IMR-90 (cell line): ENCODE measurements around the gene NTM. TPM values are rescaled to one million over a fixed set of nuclear protein-coding genes. Genes with fewer than 3 reads are reported as not detected.

ENCODE experiments used
- ATAC-seq: fragments of 200-7000 bp; cut with Tn5 transposase; 2 replicates; pipeline ENCODE4 v1.9.1; 2020; ENCODE audit warnings: low read depth, mild to moderate bottlenecking, moderate library complexity
- BruUV-seq: library from RNA; stranded (reverse); fragments of 400-500 nt; replicated peaks from 2 replicates; lab custom pipeline; 2021; lab: Mats Ljungman, UMichigan
- CTCF ChIA-PET: fragments of 300-600 bp; formaldehyde crosslinking; extraction: SDS; loops from one replicate; lab custom pipeline; 2021; ENCODE audit warnings: antibody characterized with exemption; lab: Yijun Ruan, JAX
- POLR2A ChIA-PET: fragments of 300-600 bp; sonication (Branson Sonifier 250); formaldehyde crosslinking; loops from one replicate; lab custom pipeline; 2022; ENCODE audit warnings: antibody characterized with exemption; ENCODE audit not compliant: unreplicated experiment; lab: Charles Lee
- DNase-seq: peaks from one replicate; pipeline ENCODE4 v3.0.0; 2013
- H2AFZ ChIP-seq: replicated peaks from 2 replicates; pipeline ENCODE3; 2013; ENCODE audit warnings: low read length, mild to moderate bottlenecking; ENCODE audit not compliant: poor library complexity
- H2AK5ac ChIP-seq: 2 replicates; pipeline ENCODE4 v1.6.1; 2013; ENCODE audit warnings: low read depth, low read length, inconsistent platforms
- H2AK9ac ChIP-seq: replicated peaks from 2 replicates; pipeline ENCODE3; 2013; ENCODE audit warnings: mild to moderate bottlenecking, low read depth, low read length, moderate library complexity; ENCODE audit not compliant: poor library complexity
- H2BK120ac ChIP-seq: 2 replicates; pipeline ENCODE4 v1.6.1; 2013; ENCODE audit warnings: low read depth, low read length, inconsistent platforms
- H2BK15ac ChIP-seq: 3 replicates; pipeline ENCODE4 v1.6.1; 2013; ENCODE audit warnings: low read depth, low read length, inconsistent platforms
- H2BK20ac ChIP-seq: 2 replicates; pipeline ENCODE4 v1.6.1; 2013; ENCODE audit warnings: low read depth, mild to moderate bottlenecking, inconsistent platforms, low read length, moderate library complexity
- H2BK5ac ChIP-seq: 2 replicates; pipeline ENCODE4 v1.6.1; 2013; ENCODE audit warnings: mild to moderate bottlenecking, low read depth, low read length, inconsistent platforms; ENCODE audit not compliant: poor library complexity, severe bottlenecking
- H3K14ac ChIP-seq: replicated peaks from 2 replicates; pipeline ENCODE4 v1.6.1; 2013; ENCODE audit warnings: low read depth, low read length, inconsistent platforms
- H3K18ac ChIP-seq: 2 replicates; pipeline ENCODE4 v1.6.1; 2013; ENCODE audit warnings: low read depth, low read length, control low read depth
- H3K23ac ChIP-seq: 2 replicates; pipeline ENCODE4 v1.6.1; 2013; ENCODE audit warnings: low read depth, low read length, inconsistent platforms
- H3K27ac ChIP-seq: 2 replicates; pipeline ENCODE4 v1.5.1; 2013; ENCODE audit warnings: mild to moderate bottlenecking, control low read depth, low read length; ENCODE audit not compliant: insufficient read depth
- H3K27me3 ChIP-seq: 2 replicates; pipeline ENCODE4 v1.6.1; 2013; ENCODE audit warnings: low read length; ENCODE audit not compliant: control insufficient read depth, insufficient read depth
- H3K36me3 ChIP-seq: 2 replicates; pipeline ENCODE4 v1.6.1; 2013; ENCODE audit warnings: low read length, mixed read lengths; ENCODE audit not compliant: control insufficient read depth, insufficient read depth
- H3K4ac ChIP-seq: 2 replicates; pipeline ENCODE4 v1.6.1; 2013; ENCODE audit warnings: low read depth, low read length, inconsistent platforms
- H3K4me1 ChIP-seq: 2 replicates; pipeline ENCODE4 v1.6.1; 2013; ENCODE audit warnings: low read length, mixed read lengths; ENCODE audit not compliant: control insufficient read depth, insufficient read depth
- H3K4me2 ChIP-seq: 2 replicates; pipeline ENCODE4 v1.6.1; 2013; ENCODE audit warnings: low read depth, mild to moderate bottlenecking, control low read depth, low read length, moderate library complexity
- H3K4me3 ChIP-seq: 2 replicates; pipeline ENCODE4 v1.5.1; 2013; ENCODE audit warnings: low read depth, mild to moderate bottlenecking, control low read depth, low read length, moderate library complexity; ENCODE audit not compliant: insufficient read depth
- H3K56ac ChIP-seq: 2 replicates; pipeline ENCODE4 v1.6.1; 2013; ENCODE audit warnings: low read length, inconsistent platforms; ENCODE audit not compliant: insufficient read depth; ENCODE audit errors: extremely low read depth
- H3K79me1 ChIP-seq, 2 experiments: 2 replicates each; pipeline ENCODE4 v1.6.1; 2013; ENCODE audit warnings: low read length in 2 of 2, inconsistent platforms in 1 of 2, low read depth in 1 of 2
- H3K9ac ChIP-seq: 2 replicates; pipeline ENCODE4 v1.6.1; 2013; ENCODE audit warnings: low read depth, low read length, control low read depth
- H3K9me1 ChIP-seq: 2 replicates; pipeline ENCODE4 v1.6.1; 2013; ENCODE audit warnings: low read length, inconsistent platforms; ENCODE audit not compliant: insufficient read depth
- H3K9me3 ChIP-seq: 2 replicates; pipeline ENCODE4 v1.6.1; 2013; ENCODE audit warnings: low read length; ENCODE audit not compliant: control insufficient read depth, insufficient read depth
- H4K20me1 ChIP-seq: 2 replicates; pipeline ENCODE4 v1.6.1; 2013; ENCODE audit warnings: low read length, inconsistent platforms; ENCODE audit not compliant: insufficient read depth
- H4K5ac ChIP-seq: 2 replicates; pipeline ENCODE4 v1.6.1; 2013; ENCODE audit warnings: mild to moderate bottlenecking, low read depth, low read length, control low read depth
- H4K8ac ChIP-seq, 2 experiments: 2 replicates each; pipeline ENCODE4 v1.6.1; 2013; ENCODE audit warnings: low read depth in 2 of 2, low read length in 2 of 2, control low read depth in 1 of 2, inconsistent platforms in 1 of 2
- H4K91ac ChIP-seq: 2 replicates; pipeline ENCODE4 v1.6.1; 2013; ENCODE audit warnings: low read depth, low read length, inconsistent platforms; ENCODE audit not compliant: insufficient read depth
- BHLHE40 ChIP-seq: fragments of 150-350 bp; IDR thresholded peaks from 2 replicates; pipeline ENCODE4 v1.6.1; 2016; ENCODE audit warnings: mild to moderate bottlenecking, low read depth, low read length
- CEBPB ChIP-seq: IDR thresholded peaks from 2 replicates; pipeline ENCODE4 v1.6.1; 2012; ENCODE audit warnings: low read depth, low read length, improper control_type of control experiment
- CHD1 ChIP-seq: IDR thresholded peaks from 2 replicates; pipeline ENCODE4 v1.6.1; 2012; ENCODE audit warnings: low read depth, low read length, improper control_type of control experiment
- CTCF ChIP-seq: conservative IDR thresholded peaks from 2 replicates; pipeline ENCODE4 v1.5.1; 2012; ENCODE audit warnings: mild to moderate bottlenecking, low read depth, low read length, improper control_type of control experiment
- ELK1 ChIP-seq: fragments of 150-350 bp; IDR thresholded peaks from 2 replicates; pipeline ENCODE4 v1.6.1; 2016; ENCODE audit warnings: low read depth, mild to moderate bottlenecking, low read length, moderate library complexity, borderline replicate concordance
- FOS ChIP-seq: fragments of 150-350 bp; IDR thresholded peaks from 2 replicates; pipeline ENCODE4 v1.6.1; 2016; ENCODE audit warnings: low read depth, low read length
- MAFK ChIP-seq: IDR thresholded peaks from 2 replicates; pipeline ENCODE4 v1.6.1; 2012; ENCODE audit warnings: low read depth, low read length, improper control_type of control experiment
- MAZ ChIP-seq: IDR thresholded peaks from 2 replicates; pipeline ENCODE4 v1.6.1; 2012; ENCODE audit warnings: low read depth, mild to moderate bottlenecking, low read length, improper control_type of control experiment, moderate library complexity, borderline replicate concordance
- MXI1 ChIP-seq: IDR thresholded peaks from 2 replicates; pipeline ENCODE4 v1.6.1; 2012; ENCODE audit warnings: low read depth, mild to moderate bottlenecking, low read length, moderate library complexity, borderline replicate concordance
- NFE2L2 ChIP-seq: fragments of 150-350 bp; IDR thresholded peaks from 2 replicates; pipeline ENCODE4 v1.6.1; 2016; ENCODE audit warnings: low read depth, mild to moderate bottlenecking, low read length
- POLR2A ChIP-seq: IDR thresholded peaks from 2 replicates; pipeline ENCODE4 v1.6.1; 2012; ENCODE audit warnings: mild to moderate bottlenecking, low read depth, low read length
- RAD21 ChIP-seq: IDR thresholded peaks from 2 replicates; pipeline ENCODE4 v1.6.1; 2012; ENCODE audit warnings: low read length, improper control_type of control experiment
- RCOR1 ChIP-seq: IDR thresholded peaks from 2 replicates; pipeline ENCODE4 v1.6.1; 2012; ENCODE audit warnings: mild to moderate bottlenecking, low read length, improper control_type of control experiment; ENCODE audit not compliant: insufficient replicate concordance
- RFX5 ChIP-seq: IDR thresholded peaks from 2 replicates; pipeline ENCODE4 v1.8.0; 2012; ENCODE audit warnings: low read depth, mild to moderate bottlenecking, low read length, moderate library complexity
- SMC3 ChIP-seq: fragments of 150-350 bp; IDR thresholded peaks from 2 replicates; pipeline ENCODE4 v1.6.1; 2016; ENCODE audit warnings: low read depth, mild to moderate bottlenecking, antibody characterized with exemption, low read length, moderate library complexity
- USF2 ChIP-seq: fragments of 150-350 bp; IDR thresholded peaks from 2 replicates; pipeline ENCODE4 v1.6.1; 2017; ENCODE audit warnings: mild to moderate bottlenecking, antibody characterized with exemption, low read length, low read depth
- WGBS, 2 experiments: methylation state at CpG; one replicate each; pipeline versions ENCODE4 v1.1.5 to v1.1.7; 2013; ENCODE audit warnings: missing lambda C conversion rate in 2 of 2; ENCODE audit not compliant: insufficient read length in 1 of 2; ENCODE audit errors: extremely low coverage in 2 of 2; 5-methylcytosine and 5-hydroxymethylcytosine counted together
- dilution Hi-C: fragments of 300-500 bp; cut with HindIII; formaldehyde crosslinking; loops from one replicate; pipeline ENCODE4 v1.14.3; 2018; ENCODE audit warnings: low sequenced_read_pairs; ENCODE audit not compliant: unreplicated experiment
- in situ Hi-C: fragments of 300-500 bp; cut with MboI; formaldehyde crosslinking; loops from 3 replicates; pipeline ENCODE4 v1.14.3; 2019; ENCODE audit warnings: low sequenced_read_pairs, inconsistent platforms, mixed read lengths
- intact Hi-C: fragments of 100-400 bp; cut with micrococcal nuclease; formaldehyde crosslinking; loops from 2 replicates; pipeline ENCODE4 v1.10.0; 2022
- polyA plus RNA-seq, 3 experiments: library from polyadenylated mRNA; depleted of rRNA; stranded (reverse); fragments of >200 nt; gene quantifications; 2 replicates each; pipeline ENCODE4 v1.2.3, GENCODE V29; 2012; ENCODE audit warnings: low replicate concordance in 1 of 3
- total RNA-seq: library from RNA; depleted of rRNA; stranded (reverse); fragments of >200 nt; gene quantifications from 2 replicates; pipeline ENCODE4 v1.2.3, GENCODE V29; 2012

NTM gene
- total and polyA plus RNA-seq, 2 of the 4 experiments (the other 2 are of a cell fraction), result 19.5 to 25.5 TPM

- no peak overlapping the region for H2BK20ac ChIP-seq
- no peak for ATAC-seq
- no peak for DNase-seq
- ChIA-PET CTCF (no interaction called here), POLR2A (no interaction called here)
- no peak overlapping the region for H3K14ac ChIP-seq
- WGBS, 2 experiments, result no CpG with 5 or more reads among the region's 3 CpGs
- H3K79me1 ChIP-seq, result no peaks in the 10 kb centered on the region
- no peaks in the 10 kb centered on the region for H4K20me1 ChIP-seq
- H2AFZ ChIP-seq, result no peak overlapping the region
- TF ChIP-seq MAFK, result no peak
- no peak for TF ChIP-seq RCOR1
- TF ChIP-seq CEBPB, result no peak
- no peak for TF ChIP-seq NFE2L2
- no peak for TF ChIP-seq POLR2A
- TF ChIP-seq MXI1, result no peak
- no peak for TF ChIP-seq RAD21
- no peak for TF ChIP-seq MAZ
- TF ChIP-seq USF2, result no peak
- TF ChIP-seq BHLHE40, result no peak
- TF ChIP-seq CTCF, result no peak
- no peak for TF ChIP-seq RFX5
- no peak for TF ChIP-seq FOS
- no peak for TF ChIP-seq ELK1
- TF ChIP-seq CHD1, result no peak
- no peak for TF ChIP-seq SMC3
- no peak overlapping the region for H3K23ac ChIP-seq
- H3K4me2 ChIP-seq, result no peak overlapping the region
- H3K9me1 ChIP-seq, result no peaks in the 10 kb centered on the region
- H3K27me3 ChIP-seq, result no peaks in the 10 kb centered on the region
- H3K4me3 ChIP-seq, result no peak overlapping the region
- dilution Hi-C loops, result no loop called here
- H3K36me3 ChIP-seq, result no peaks in the 10 kb centered on the region
- no peak overlapping the region for H3K56ac ChIP-seq
- intact Hi-C loops, result no loop called here
- no peak overlapping the region for H4K8ac ChIP-seq
- H3K18ac ChIP-seq, result no peak overlapping the region
- H4K5ac ChIP-seq, result no peak overlapping the region
- BruUV-seq, result no TSS peak
- no peak overlapping the region for H3K27ac ChIP-seq
- H2AK5ac ChIP-seq, result no peak overlapping the region
- no peak overlapping the region for H2BK15ac ChIP-seq
- no peak overlapping the region for H2BK120ac ChIP-seq
- no peaks in the 10 kb centered on the region for H3K4me1 ChIP-seq
- no peak overlapping the region for H3K4ac ChIP-seq
- no peaks in the 10 kb centered on the region for H3K9me3 ChIP-seq
- no peak overlapping the region for H4K91ac ChIP-seq
- no peak overlapping the region for H3K9ac ChIP-seq
- H2BK5ac ChIP-seq, result no peak overlapping the region
- in situ Hi-C loops, result no loop called here
- H2AK9ac ChIP-seq, result no peak overlapping the region
These were observed 17.6 kb downstream of the NTM start for GRCh38 chr11:131388030-131388429.
